GM19397 (cell line): ENCODE data around the gene TST.
"Not testable (repeated sequence)": the region's sequence is repeated elsewhere in the genome, so short reads cannot be mapped to it uniquely, and the experiment has no call there.

ENCODE experiments used
- ATAC-seq: cut with Tn5 transposase; IDR thresholded peaks from one replicate; pipeline ENCODE4 v1.9.1; 2021; ENCODE audit warnings: mild to moderate bottlenecking, moderate library complexity; ENCODE audit not compliant: unreplicated experiment

The TST gene

DNA sequence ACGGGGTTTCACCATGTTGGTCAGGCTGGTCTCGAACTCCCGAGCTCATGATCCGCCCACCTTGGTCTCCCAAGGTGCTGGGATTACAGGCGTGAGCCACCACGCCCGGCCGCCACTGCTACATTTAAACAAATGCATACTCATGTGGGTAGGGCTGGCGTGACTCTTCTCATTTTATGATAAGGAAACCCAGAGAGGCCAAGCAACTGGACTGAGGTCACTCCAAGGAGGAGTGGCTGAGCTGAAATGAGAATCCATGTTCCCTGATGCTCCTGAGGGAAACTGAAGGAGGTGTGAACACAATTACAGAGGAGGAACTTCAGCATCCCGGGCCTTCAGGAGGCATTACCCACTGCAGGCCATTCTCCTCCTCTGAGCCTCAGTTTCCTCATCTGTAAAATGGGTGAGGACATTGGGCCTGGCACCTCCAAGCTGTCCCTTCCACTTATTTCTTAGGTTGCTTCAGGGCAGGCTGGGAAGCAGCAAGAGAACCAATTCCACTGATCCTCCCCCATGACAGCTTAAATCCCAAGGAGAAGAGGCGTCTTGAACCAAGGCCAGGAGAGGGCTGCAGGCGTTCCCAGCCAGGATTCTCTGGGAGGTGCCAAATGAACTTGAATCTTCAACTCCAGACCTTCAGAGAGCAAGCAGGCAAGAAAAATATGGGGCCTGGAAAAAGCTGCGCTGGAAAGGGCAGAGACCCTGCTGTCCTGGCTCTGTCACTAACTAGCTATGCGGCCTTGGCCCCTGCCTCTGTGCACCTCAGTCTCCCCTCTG, 2.9 kb downstream of the TST start:
- ATAC-seq, result no peak

DNA sequence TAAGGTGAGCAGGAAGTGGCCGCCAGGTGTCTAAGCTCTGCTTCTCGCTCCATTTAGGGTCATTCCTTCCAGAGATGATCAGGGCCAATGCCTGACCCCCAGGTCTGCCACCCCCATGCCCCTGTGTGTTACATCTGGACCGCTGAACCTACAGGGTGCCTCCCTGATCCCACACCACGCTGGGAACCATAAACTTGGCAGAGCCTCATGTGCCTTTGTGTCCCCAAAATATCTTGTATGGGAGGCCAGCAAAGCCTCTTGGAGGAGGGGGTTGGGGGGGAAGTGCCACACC, 3.7 kb downstream of the TST start:
- ATAC-seq, result no peak

DNA sequence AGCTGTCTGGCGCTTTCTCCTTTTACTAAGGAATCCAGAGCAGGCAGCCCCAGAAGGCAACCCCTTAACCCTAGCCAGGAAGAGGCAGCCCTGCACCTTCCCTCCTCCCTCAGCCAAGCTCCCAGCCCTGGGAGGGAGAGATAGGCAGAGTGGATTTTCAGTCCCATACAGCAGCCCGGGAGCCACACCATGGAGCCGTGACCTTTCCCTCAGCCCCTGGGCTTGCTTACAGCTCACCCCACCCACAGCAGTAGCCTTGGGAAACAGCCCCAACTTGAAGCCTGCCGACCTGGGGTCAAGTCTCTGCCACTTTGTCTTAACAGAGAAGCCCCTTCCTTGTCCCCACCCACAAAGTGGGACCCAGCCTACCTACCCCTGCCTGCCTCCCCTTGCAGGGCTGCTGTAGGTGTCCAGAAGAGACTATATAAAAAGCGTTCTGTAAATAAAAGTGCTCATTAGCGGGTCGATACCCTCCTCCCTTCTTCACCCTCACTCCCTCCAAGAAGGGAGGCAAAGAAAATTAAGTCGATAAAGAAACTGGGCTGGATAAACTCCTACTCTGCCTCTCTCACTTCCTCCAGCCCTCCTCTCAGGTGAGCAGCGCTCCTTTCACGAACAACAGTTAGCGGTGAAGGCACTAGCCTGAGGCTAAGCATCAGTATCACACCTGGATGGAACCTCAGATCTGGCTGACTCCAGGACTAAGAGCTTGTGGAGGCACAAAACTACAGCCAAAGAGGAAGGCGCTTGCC, 4.2 kb downstream of the TST start:
- no peak for ATAC-seq

DNA sequence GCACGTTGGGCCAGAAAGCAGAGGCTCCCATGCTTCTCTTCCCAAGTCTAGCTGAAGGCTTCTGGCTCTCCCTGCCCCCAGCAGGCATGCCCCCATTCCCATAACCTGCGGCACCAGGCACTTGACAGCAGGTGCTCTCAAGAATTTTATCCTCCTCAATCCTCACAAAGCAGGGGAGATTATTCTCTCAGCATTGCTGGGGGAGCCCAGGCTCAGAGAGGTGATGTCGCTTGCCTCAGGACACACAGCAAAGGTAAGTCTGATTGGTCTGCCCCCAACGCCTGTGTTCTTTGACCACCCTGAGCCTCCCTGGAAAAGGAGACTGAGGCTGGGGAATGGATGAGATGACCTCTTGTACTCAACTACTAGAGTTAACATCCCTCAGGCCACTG, 4.8 kb downstream of the TST start:
- ATAC-seq, result no peak

DNA sequence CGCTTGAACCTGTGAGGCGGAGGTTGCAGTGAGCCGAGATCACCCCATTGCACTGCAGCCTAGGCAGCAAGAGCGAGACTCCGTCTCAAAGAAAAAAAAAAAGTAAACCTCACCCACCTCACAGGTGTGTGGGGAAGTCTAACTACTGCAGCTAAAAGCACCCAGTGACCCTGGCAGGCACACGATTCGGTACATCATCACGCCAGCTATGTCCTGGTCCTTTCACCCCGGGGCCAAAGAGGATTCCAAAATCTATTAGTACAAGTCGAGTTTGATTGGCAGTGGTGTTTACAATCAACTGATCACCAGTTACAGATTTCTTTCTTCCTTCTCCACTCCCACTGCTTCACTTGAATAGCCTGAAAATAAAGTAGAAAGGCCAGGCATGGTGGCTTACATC, 6.3 kb downstream of the TST start:
- no peak for ATAC-seq

DNA sequence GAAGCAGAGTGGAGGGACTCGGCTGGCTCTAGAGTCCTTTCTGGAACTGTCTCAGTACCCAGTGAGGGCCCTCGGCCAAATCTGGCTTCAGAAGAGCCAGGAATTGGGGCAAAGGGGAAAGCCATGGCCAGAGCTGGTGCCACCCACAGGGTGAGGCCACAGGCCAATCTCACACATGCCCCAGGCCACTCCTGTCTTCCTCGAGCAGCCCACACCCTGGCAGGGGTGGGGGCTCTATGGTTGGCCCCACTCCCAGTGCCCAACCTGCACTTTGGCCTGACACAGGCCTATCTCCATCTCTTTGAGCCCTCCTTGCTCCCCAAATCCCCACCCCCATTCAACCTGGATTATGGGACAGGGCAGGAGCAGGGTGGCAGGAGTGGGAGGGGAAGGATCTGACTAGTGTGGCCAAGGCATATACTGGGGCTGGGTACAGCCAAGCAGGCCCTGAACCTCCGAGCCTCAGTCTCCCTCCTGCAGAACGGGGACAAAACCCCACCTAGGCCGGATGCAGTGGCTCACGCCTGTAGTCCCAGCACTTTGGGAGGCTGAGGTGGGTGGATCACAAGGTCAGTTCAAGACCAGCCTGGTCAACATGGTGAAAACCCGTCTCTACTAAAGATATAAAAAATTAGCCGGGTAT, 6.9 kb downstream of the TST start:
- ATAC-seq, result no peak

DNA sequence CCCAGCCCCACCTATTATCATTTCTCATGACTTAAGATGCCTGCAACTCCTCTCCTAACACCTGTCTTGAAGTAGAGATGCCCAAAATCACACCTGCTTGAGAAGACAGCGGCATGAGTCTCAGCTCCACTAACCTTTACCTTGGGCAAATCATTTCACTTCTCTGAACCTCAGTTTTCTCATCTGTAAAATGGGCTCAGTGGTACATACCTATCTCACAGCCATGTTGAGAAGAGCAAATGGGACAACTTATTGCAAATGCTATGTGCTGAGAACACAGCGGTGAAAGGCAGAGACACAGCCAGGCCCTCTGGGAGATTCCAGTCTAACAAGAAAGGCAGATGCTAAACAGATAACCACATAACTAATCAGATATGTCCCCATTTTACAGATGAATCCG, 7.8 kb downstream of the TST start:
- ATAC-seq, result no peak

DNA sequence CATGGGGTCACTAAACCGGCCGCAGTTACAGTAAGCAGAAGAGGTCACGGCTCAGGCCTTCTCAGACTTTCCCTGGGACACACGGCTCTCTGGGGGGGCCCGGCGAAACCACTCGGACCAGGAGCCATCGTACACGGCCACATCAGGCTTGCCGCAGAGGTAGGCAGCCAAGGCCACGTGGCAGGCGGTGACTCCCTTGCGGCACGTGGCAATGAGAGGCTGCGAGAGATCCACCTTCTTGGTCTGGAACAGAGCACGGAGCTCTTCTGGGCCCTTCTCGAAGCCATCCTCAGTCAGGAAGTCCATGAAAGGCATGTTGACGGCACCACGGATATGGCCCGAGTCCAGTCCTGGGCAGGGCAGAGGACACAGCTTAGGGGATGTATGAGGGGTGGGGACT, 8.3 kb downstream of the TST start:
- ATAC-seq, result no peak

DNA sequence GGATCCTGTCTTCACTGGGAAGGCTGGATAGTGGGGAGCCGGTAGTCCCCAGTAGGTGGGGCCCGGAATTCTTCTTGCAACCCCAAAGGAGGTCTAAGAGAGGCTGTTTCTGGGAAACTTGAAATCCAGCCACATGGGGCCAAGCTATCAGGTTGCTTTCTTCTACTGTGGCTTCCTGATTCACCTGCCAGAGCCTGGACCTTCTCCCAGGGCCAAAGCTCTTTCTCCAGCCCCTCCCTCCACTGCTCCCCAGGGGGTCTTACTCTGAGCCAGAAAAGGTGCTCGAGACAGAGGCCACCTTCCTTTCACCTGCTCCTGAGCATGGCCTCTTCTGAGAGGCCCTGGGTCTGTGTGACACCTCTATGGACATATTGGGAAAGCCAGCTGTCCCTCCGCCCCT, 9.1 kb downstream of the TST start:
- no peak for ATAC-seq

DNA sequence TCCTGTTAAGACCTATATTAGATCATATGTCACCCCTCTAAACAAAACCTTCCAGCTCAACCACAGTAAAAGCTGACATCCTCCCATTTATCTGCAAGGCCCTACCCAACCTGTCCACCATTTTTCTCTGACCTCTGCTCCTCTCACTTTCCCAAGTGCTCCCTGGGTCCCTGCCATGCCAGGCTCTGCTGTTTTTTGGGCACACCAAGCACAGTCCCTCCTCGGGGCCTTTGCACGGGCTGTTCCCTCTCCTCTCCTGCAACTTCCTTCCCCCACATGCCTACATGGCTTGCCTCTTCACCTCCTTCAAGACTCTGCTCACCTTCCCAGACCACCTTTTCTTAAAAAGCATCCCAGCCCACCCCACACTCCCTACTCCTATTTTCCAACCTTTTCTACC, 9.8 kb downstream of the TST start:
- ATAC-seq, result no peak

DNA sequence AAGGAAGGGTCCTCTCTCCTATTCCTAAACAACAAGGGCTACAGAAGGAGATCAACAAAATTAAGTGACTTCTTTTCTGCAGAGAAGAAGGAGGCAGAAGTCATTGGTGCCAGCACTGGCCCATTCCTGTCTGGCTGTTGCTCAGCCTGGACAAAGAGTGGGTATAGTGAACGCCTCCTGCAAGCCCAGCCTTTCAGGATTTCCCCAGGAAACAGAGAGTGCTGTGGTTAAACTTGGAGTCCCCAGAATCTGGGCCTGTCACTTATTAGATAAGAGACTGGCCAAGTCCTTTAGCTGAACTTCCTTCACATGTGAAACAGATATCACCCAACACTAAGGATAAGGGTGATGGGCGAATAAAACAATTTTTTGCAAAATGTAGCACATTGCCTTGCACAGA, 10.9 kb downstream of the TST start:
- no peak for ATAC-seq

DNA sequence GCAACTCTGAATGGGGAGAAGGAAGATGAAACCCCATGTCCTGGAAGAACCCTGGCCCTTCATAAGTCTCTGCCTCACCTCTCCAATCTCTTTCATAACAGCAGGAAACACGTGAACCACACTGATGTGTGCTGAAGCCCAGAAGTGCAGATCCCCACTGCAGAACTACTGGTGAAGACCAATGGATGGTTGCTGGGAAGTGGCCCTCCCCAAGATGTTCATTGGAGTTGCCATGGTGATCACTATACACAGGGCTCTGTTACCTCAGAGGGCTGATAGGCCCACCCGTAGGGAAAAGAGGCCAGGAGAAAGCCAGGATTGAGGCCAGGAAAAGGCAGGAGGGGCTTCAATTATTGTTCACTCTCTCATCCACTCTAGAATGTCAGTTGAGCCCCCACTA, 11.6 kb downstream of the TST start:
- no peak for ATAC-seq

DNA sequence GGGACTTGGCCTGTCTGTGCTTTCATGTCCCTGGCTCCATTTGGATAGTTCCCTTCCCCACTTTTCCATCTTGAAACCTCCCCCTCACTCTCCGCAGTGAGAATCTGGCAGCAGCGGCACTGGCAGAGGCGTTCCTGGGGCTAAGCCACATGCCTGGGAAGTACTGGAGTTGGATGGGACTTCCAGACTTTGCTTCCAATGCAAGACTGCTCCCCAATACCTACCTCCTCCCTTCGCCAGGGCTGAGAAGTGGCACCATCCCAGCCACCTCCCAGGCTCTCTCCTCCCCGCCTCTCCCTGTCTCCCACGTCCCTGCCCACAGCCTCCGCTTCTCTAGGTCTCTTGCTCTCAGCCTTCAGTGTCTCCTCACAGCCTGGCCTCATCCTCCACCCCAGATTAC, 16.6 kb downstream of the TST start:
- no peak for ATAC-seq

DNA sequence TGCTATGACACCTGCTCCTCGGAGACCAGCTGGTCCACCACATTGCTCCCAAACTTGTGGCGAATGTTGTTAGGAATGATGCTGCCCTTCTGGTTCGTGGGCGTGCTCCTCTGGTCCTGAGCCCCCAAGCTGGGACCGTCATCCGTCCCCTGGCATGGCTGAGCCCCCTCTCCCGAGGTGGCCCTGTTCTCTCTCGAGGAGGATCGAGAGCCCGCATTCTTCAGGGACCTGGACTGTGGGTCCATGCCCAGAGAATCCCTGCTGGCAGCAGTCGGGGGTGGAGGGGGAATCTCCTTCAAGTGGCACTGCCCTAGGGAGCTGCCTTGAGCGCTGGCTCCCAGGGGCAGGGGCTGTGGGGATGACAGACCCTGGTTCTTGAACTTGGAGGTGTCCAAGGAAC, 17.4 kb downstream of the TST start:
- no peak for ATAC-seq

DNA sequence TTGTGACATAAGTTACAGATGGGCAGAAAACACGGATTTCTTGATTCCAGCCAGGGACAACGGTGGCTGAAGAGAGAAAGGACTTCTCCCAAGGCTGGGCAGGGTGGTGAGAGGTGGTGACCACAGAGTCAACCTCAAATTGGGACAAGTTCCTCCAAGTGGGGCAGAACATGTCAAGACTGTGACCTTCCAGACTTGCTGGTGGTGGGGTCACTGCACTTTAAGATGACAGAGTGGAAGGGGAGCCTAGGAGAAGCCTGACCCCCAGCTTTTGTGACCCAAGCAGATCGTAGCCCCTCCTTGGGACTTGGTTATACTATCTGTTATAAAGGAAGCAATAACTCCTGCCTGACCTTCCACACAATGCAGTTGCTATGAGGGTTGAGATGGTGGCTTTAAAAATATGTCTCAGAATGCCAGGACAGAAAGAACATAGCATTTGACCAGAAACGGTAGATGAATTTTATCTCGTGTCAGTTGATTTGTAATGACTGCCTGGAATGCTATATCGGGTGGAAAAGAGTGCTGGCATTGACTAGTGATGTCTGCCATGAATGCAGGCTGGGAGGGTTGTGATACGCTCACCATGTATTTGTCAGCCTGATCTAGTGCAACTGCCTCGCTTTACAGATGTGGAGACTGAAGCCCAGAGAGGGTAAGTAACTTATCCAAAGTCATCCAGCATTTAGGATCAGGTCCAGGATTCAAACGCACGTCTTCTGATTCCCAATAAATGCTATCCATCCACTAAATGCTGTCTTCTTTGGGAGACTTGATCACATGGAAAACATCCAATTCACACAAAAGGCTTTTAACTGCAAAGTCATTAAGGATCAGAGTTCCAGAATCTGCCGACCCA, 18.3 kb downstream of the TST start:
- ATAC-seq, result no peak

DNA sequence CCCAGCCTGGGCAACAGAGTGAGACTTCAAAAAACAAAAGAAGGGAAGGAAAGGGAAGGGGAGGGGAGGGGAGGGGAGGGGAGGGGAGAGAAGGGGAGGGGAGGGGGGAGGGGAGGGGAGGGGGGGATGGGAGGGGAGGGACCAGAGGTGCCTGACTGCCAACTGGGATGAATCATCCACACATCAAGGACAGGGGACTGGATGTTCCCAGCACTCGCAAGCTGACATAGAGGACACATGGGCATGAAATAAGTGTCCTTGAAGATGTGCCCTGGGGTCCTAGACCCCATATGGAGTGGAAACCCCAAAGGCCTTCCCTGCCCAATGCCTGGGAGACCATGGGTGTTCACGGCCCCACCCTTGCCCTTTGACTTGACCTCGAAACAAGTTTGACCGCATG, 19.8 kb downstream of the TST start:
- ATAC-seq, result no peak

DNA sequence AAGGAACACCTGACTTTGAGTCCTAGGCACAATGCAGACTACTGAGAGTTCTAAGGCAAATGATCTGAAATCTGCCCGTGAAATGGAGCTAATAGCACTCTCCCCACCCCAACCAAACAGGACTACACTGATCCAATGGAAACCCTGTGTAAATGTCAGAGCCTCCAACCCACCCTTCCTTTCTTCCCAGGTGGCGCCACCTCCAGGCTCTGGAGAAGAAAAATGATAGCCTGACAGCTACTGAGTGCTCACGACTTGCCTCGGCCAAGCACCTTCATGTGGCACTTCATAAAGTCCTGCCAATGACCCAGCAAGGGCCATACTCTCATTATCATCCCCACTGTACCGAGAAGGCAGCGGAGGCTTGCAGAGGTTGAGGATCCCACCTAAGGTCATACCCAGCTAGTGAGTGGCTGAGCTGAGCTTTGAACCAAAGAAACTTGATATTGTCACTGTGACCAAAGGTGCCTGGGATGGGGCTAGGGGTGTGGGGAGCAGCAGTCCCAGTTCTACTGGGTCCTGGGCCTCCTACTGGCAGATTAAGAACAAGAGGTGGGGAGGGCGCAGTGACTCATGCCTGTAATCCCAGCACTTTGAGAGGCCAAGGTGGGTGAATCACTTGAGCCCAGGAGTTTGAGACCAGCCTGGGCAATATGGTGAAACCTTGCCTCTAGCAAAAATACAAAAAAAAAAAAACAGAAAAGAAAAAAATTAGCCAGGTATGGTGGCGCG, 20.5 kb downstream of the TST start:
- ATAC-seq, result no peak

DNA sequence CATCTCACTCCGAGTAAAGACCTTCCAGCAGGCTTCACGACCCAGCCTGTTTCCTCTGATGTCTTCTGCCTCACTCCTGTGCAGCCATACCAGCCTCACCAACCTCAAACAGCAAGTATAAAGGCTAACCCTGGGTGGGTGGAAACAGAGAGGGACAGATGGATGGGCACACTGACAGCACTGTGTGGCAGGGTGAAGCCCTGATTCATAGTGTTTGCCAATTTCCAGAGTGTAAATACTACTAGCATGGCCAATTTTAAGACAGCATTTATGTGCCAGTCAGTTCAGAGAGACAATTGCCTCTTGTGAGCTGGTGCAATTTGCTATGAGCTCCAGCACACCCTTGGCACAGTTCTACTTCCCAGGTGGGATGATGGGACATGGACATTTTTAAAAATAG, 21.5 kb downstream of the TST start:
- no peak for ATAC-seq

DNA sequence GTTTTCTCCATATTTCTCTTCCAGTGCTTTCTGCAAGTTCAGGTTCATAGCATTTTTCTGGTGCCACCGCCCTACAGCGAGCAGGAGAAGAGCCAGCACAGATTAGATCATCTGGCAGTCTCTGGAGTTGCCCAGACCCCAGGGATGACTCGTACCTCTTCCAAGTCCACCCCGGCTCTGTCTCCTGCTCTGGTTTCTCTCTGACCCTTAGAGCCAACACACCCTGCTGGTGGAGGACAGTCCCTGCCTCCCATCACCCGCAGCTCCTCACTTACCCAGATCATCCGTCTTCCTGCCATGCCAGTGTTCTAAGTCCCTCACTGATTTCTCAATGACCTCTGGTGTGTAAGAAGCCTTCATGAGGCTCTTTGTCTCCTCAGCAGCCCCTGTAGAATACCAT, 28.0 kb downstream of the TST start:
- ATAC-seq, result no peak

DNA sequence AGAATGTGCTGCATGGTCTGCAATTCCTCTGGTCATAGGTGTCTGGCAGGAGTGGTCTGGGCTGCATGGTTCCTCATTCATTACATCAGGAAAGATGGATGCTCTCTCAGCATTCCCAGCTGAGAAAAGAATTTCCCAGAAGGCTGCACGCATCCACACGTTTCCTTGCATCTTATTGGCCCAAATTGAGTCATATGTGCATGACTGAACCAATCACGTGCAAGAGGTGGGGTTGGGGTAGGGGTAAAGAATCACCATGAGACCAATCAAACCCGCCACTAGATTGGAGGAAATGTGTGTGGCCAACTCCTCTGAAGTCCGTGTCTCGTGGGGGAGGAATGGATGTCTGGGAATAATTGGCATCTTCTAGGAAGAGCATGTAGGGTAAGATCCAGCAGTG, 28.8 kb downstream of the TST start:
- ATAC-seq, result no peak

DNA sequence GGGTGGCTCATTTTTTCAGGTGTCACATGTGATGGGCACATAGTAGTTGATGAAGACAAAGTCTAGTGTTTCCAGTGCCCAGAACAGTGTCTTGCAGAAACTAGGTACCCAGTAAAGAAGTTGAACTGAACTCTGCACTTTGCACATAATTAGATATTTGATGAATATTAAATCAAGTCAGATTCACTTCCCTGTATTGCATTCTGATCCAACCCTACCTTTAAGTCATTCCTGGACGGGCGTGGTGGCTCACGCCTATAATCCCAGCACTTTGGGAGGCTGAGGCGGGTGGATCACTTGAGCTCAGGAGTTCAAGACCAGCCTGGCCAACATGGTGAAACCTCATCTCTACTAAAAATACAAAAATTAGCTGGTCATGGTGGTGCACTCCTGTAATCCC, 30.2 kb downstream of the TST start:
- not testable (repeated sequence) for ATAC-seq
